Measurements from ENCODE around the gene UBE2U. TPM values are rescaled to one million over a fixed set of nuclear protein-coding genes. Genes with fewer than 3 reads are reported as not detected.
A peak's percentile ranks its signal among the peaks of the same experiment; 100 is the strongest.
"Not testable (repeated sequence)": the region's sequence is repeated elsewhere in the genome, so short reads cannot be mapped to it uniquely, and the experiment has no call there.

UBE2U gene
- polyA plus RNA-seq, 1 donor = not detected

- DNase-seq = no peak
Measured at GRCh38 chr1:64194168-64195080, 9.0 kb upstream of the UBE2U start.

GRCh38 chr1:64195081-64195395 is 8.4 kb upstream of the UBE2U start:
- DNase-seq = peak; percentile 48

DNA sequence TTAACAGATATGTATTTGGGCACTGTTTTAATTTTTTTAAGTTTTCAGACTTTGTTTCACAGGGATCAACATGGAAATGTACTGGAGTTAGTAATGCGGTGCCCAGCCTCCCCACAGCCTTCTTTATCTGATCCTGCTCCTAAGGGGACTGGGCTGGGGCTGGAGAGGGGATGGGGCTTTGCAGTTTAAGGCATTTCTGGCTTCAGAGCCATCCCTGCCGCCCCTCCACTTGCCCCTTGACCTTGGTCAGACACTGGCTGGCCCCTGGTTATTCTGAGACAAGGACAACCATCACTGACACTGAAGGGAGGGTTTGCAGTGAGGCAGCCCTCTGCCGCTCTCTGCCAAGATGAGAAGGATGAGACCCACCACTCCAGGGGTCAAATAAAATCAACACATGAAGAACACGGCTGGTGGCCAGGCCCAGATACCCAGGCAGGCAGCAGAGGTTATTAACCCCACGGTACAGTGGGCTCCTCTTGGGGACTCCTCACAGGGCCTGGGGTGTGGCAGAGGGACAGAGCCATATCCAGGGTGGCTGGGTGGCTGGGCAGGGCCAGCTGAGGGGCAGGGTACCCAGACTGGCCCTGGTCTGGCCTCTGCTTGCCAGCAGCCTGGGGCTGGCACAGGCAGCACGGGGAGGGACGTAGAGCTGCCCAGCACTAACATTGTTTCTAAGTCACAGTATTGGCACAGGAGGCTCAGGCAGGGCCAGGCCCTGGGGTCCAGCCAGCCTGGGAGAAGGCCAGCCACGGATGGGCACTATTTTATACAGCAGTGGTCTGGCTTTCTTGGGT is 7.2 kb upstream of the UBE2U start:
- no peak for DNase-seq

DNA sequence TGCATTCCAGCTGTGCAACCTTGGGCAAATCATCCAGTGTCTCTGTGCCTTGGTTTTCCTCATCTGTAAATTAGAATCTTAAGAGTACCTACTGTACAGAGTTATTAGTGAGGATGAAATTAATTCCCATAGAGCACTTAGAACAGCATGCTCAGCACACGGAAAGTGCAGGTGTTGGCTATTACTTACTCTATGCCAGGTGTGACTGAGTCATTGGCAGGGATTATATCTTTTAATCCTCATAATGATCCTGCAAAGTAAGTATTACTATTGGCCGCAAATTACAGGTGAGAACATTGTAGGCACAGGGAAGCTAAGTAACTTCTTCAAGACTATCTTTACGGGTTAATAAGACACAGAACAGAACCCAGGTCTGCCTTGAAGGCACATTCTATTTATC is 6.3 kb upstream of the UBE2U start:
- DNase-seq = no peak

DNA sequence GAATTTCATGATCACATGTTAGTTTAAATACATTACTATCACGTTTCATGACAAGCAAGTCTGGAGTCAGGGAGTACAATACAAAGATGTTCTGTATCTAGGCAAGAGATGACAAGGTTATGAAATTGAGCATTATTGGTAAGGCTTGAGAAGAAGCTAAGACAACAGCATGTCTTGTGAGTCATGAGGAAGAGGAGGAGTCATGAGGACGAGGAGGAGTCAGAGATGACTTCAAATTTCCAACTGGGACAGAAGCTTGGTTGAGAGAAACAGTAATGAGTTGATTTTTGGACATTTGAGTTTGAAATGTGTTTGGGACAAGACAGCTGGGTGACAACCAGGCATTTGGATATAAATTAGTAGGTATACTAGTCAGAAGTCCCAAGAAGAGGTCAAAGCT is 4.3 kb upstream of the UBE2U start:
- no peak for DNase-seq

GRCh38 chr1:64200064-64200463 is 3.4 kb upstream of the UBE2U start:
- DNase-seq = no peak

DNA sequence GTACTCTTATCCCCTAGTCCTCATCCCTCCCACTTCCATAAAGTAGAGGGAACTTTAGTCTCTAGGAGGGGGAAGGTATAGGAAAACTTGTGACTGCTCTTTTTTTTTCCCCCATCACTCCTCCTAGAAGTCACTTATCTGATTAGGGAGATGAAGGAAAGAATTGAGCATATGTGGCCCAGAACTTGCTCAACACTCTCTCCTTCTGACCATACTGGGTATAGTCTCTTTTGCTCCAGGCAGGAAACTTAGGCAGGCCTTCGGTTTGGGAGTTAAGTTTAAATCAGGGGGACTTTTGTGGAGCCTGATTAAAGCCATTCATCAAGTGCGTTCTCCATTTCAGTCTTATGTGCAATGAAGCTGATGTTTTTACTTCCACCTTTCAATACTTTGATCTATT is 5.8 kb downstream of the UBE2U start:
- DNase-seq = no peak

- DNase-seq = no peak
Measured at GRCh38 chr1:64212031-64212430, 8.6 kb downstream of the UBE2U start.

DNA sequence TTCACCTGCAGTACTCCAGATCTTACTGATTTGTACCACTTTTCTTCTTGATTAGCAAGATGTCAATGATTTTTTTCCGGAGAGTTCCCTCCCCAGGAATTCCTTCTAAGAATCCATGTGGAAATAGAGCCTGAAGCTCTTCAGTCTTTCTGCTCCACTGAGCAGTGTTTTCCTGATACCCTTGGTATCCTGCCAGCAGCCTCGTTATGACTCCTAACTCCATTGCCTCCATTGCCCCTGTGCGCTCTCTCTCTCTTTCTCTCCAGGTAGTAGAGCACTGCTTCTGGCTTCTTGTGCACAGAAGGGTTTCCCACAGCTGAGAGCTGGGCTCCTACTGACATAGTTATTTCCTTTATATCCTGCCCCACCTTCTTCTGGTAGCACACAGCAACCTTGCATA is 12.2 kb downstream of the UBE2U start:
- DNase-seq = no peak

GRCh38 chr1:64220241-64220640 is 16.8 kb downstream of the UBE2U start:
- no peak for DNase-seq

GRCh38 chr1:64223329-64224151 is 20.1 kb downstream of the UBE2U start:
- DNase-seq = no peak

GRCh38 chr1:64224236-64224635 is 20.8 kb downstream of the UBE2U start:
- DNase-seq = not testable (repeated sequence)

- no peak for DNase-seq
Measured at GRCh38 chr1:64228167-64228957, 24.9 kb downstream of the UBE2U start.

GRCh38 chr1:64229307-64229706 is 25.9 kb downstream of the UBE2U start:
- no peak for DNase-seq

DNA sequence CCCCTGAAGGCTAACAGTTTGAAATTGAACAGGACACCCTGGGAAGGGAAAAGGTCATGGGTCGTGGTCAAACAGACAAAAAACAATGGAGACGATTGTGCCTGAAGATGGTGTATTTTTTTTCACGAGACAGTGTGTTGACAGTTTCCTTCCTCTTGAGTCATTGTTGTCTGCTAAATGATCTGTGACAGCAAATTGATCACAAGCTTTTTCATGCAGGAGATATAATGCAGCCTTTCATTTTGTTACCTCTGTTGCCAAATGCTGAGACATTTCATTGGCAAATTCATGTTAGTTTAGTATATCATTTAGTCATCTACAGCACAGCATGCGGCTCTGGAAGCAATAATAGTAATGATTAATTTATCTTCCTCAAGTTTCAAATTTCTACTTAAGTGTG is 27.7 kb downstream of the UBE2U start:
- DNase-seq = no peak

GRCh38 chr1:64231654-64232053 is 28.2 kb downstream of the UBE2U start:
- no peak for DNase-seq

- no peak for DNase-seq
Measured at GRCh38 chr1:64234714-64235113, 31.3 kb downstream of the UBE2U start.

- DNase-seq = no peak
Measured at GRCh38 chr1:64235181-64235580, 31.8 kb downstream of the UBE2U start.

DNA sequence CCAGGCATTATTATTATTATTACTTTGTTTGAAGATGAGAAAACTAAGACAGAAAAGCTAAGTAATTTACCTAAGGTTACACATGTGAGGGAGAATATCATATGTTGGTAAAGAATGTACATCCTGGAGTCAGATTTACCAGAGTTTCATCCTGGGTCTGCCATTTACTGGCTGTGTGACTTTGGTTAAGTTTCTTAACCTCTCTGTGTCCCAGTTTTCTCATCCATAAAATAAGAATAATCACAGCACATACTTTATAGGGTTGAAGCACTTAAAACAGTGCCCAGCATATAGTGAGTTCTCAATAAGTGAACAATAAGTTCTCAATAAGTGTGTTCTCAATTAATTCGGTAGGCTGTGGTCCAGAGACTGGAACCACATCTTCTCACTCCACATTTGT is 32.5 kb downstream of the UBE2U start:
- DNase-seq = no peak

DNA sequence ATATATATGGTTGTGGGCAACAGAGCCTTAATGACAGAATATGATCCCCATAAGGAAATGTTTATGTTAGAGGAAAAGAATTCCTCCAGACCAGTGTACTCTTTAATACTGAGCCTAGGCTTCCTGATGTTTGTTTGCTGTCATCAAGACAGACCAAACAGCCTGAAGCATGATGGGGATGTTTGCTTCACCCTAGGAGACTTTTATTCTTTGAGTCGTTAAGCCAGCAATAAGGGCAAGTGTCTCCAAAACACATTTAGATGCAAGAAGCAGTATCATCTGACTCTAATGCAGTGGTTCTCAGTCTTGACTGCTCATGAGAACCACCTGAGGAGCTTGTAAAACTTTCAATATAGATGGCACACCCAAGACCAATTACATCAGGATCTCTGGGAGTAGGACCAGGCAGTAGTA is 33.1 kb downstream of the UBE2U start:
- DNase-seq = no peak

- DNase-seq = not testable (repeated sequence)
Measured at GRCh38 chr1:64239519-64239918, 36.1 kb downstream of the UBE2U start.

GRCh38 chr1:64240206-64240605 is 36.8 kb downstream of the UBE2U start:
- DNase-seq = no peak
